ENCODE data around the gene PRICKLE4.
"Not testable (repeated sequence)": the region's sequence is repeated elsewhere in the genome, so short reads cannot be mapped to it uniquely, and the experiment has no call there.

Gene PRICKLE4

GRCh38 chr6:41744236-41744787, 36.3 kb upstream of the PRICKLE4 start:
- no peak for DNase-seq (ENCODE audit: low spot score)

GRCh38 chr6:41746107-41746506, 34.5 kb upstream of the PRICKLE4 start:
- no peak for DNase-seq (ENCODE audit: low spot score)

GRCh38 chr6:41747256-41748101, 33.1 kb upstream of the PRICKLE4 start, which contains the start of gene PGC:
PGC (minus strand) TSS chr6:41747397; CDS start chr6:41747334, 63 bp downstream.
- no peak for DNase-seq (ENCODE audit: low spot score)

DNA sequence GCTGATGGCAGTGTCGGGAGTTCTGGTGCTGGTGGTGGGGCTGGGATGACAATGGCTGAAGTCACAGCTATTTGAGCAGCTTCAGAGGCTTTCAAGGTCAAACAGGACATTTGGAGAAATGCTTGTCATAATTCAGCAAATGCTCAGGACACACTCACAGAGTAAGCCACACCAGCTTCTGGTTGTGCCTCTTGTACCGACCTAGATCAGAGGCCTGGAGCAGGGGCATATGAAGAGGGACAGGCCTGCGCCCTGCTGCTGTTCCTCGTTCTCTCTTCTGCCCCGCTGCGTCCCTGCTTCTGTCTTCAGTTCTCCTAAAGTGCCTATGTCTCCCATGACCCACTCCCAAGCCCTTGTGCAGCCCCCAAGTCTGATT, 32.5 kb upstream of the PRICKLE4 start:
- DNase-seq (ENCODE audit: low spot score) = no peak

DNA sequence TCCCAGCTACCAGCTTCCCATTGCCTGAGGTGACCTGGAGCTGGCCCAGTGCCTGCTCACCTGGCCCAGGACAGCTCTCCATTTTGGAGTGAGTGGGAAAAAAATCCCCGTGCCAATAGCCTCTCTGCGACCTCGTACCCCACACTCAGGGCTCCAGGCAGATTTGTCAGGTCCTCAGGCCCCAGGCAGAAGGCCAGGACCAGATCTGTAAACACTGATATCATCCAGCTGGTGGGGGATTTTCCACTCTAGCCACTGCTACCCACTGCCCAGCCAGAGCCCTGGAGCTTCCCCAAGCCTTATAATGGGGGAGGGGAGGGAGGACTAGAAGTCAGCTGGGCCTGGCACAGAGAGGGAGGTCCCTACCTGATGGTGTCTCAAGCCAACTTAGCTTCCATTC, 32.0 kb upstream of the PRICKLE4 start:
- no peak for DNase-seq (ENCODE audit: low spot score)

DNA sequence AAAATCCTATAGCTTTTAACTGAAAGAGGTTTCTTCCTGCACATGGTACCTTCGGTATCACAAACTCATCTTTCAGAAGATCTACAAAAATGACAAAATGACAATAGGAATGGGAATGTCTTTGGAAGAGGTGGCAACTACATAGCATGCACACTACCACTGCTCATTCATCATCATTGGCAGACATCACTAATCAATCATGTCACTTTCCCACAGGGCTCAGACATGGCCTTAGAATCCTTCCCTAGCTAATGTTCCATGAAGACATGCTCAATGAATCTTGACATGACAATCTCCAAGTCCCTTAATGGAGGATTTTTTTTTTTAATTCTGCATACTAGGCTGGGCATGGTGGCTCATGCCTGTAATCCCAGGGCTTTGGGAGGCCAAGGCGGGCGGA, 30.2 kb upstream of the PRICKLE4 start:
- no peak for DNase-seq (ENCODE audit: low spot score)

DNA sequence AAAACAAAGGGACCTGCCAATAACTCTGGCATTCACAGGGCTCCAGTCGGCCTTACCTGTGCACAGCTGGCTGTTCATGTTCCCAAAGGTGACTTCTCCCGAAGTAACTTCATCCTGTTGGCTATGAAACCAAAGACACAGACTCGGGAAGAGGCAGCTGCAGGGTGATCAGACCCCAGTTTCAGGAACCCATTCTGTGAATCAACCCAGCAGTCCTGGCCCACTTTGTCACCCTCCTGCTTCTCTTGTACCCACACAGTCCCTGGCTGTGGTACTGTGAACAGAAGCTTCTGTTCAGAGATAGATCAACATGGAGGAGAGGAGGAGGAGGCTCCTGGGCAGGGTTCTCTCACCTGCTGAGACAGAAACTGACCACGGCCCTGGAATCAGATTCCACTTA, 24.7 kb upstream of the PRICKLE4 start:
- no peak for DNase-seq (ENCODE audit: low spot score)

GRCh38 chr6:41756354-41756753, 24.2 kb upstream of the PRICKLE4 start:
- no peak for DNase-seq (ENCODE audit: low spot score)

DNA sequence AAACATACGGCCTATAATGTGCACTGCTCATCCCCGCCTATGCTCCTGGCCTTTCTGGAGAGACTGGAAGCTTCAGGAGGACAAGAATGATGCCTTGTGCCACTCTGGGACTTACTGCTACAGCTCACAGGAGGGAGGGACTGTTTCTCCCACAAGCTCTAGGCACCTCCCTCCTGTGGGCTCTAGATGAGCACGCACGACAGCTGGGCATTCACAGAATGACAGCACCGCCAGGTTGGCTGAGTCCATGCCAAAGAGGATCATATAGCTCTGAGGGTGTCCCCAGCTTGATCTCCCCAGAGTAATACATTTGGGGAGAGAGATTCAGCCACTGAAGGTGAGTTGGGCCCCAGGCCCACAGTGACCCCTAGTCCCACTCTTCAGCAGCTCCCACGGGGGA, 23.3 kb upstream of the PRICKLE4 start:
- DNase-seq (ENCODE audit: low spot score) = no peak

GRCh38 chr6:41757931-41758640, 22.5 kb upstream of the PRICKLE4 start:
- no peak for DNase-seq (ENCODE audit: low spot score)

GRCh38 chr6:41758641-41759035, 21.9 kb upstream of the PRICKLE4 start:
- DNase-seq (ENCODE audit: low spot score) = no peak

- no peak for DNase-seq (ENCODE audit: low spot score)
Observed at GRCh38 chr6:41759106-41759904, 21.3 kb upstream of the PRICKLE4 start.

GRCh38 chr6:41759905-41760579, 20.5 kb upstream of the PRICKLE4 start:
- DNase-seq (ENCODE audit: low spot score) = no peak

DNA sequence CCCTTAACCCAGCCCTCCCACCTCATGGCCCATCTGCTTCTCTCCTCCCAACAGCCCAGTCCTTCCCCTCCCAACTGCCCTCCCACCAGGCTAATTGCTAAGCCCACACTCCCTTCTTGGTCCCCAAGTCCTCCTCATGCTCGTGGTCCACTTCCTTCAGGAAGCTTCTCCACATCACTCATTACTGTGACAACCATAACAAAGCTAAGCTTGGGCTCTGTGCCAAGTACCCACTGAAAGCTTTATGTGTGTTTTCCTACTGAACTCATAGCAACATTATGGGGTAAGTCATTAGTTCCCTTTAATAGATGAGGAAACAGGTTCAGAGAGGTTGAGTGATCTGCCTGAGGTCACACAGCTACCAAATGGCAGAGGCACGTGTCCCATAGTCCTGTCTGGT, 17.1 kb upstream of the PRICKLE4 start:
- no peak for DNase-seq (ENCODE audit: low spot score)

DNA sequence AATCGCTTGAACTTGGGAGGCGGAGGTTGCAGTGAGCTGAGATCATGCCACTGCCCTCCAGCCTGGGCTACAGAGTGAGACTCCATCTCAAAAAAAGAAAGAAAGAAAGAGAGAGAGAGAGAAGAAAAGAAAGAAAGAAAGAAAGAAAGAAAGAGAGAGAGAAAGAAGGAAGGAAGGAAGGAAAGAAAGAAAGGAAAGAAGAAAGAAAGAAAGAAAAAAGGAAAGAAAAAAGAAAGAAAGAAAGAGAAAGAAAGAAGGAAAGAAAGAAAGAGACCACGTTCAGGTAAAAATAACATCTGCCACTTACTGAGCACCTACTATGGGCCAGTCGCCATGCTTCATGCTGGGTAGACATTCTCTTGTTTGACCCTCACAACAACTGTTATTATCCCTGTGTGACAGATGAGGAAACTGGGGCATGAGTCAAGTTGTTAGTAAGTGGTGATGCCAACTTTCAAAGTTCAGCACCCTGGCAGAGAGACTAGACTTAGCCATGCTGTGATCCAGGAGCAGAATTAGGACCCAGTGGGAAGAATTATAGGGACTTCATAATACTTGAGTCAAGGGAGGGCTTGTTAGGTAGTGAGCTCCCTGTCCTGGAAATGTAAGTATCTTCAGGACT, 14.4 kb upstream of the PRICKLE4 start:
- not testable (repeated sequence) for DNase-seq (ENCODE audit: low spot score)

DNA sequence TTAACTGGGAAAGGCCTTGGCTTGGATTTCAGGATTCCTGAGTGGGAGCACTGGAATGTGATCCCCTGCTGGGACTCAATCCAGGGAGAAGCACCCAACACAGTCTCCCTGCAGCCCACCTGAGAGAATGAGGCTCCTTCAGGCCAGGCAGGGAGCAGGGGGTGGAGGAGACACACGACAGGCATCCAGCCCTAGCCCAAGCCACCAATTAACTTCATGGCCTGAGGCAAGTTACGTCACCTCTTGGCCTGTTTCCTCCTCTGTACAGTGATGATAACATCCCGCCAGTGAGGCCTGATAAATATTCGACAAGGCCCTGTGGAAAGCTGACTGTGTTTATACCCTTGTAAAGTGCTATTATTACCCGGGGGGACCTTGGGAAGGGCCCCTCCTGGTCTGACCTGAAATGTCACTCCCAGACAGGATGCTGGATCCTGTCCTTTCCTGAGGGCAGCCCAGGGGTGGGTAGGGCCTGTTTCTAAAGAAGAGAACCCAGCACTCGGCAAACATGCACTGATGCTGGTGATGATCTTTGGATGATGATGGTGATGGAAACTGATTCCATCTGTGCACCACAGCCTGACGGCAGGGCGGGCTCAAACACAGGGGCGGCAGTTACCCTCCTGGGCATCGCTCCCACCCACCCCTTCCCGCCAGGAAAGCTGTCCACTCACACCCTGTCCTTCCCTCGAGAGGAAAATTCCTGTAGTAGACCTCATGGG, 13.3 kb upstream of the PRICKLE4 start:
- DNase-seq (ENCODE audit: low spot score) = no peak

DNA sequence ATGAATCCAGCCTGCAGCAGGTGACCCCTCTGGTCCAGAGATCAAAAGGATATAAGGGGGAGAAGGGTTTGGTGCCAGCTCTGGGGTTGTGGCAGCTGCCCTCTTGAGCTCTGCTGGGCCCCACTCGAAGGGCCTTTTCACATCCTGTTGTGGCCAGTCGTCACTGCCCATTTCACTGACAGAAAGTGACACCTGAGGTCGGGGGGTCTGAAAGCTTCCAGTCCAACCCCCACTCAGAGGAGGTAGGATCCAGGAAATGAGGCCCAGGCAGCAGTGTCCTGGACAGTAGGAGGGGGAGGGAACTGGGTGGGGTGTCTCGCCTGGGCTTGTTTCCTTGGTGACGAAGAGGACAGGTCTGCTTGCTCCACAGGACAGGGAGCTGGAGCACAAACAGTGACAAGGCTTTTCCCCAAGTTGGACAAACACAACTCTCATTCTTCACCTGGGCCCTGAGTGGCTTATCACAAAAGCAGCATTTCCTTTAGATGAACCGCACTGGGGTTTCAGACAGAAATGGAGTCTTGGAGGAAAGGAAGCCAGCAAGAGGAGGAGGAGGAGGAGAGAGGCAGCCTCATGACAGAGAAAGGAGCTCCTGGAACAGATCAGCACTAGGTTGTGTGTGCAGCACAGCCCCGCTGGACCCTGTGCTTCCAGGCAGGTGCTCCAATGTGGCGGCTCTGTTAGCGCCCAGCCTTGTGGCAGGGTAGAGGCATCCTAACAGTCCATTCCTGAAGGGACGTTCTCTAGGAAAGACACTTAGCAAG, 11.9 kb upstream of the PRICKLE4 start:
- DNase-seq (ENCODE audit: low spot score) = no peak

DNA sequence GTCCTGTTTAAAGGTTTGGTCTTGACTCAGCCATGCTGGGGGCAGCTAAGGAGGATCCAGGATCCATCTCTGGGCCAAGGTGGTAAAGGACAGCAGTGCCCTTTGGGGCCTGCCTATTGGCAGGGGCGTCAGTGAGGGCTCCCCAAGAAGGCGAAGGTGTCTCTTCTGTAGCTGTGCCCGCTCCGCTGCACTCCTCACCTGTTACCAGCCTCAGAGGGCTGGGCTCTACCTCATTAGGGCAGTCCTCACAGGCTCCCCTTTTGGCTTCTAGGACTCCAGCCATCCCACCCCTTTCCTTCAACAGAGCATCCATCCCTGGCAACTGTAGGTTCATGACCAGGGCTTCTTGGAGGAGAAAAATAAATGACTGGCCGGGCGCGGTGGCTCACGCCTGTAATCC, 11.2 kb upstream of the PRICKLE4 start:
- DNase-seq (ENCODE audit: low spot score) = no peak

- DNase-seq (ENCODE audit: low spot score) = no peak
Observed at GRCh38 chr6:41770381-41771057, 10.1 kb upstream of the PRICKLE4 start.

All from globus pallidus (tissue), 1 donor.